Measurements from ENCODE around the gene SKI. TPM values are rescaled to one million over a fixed set of nuclear protein-coding genes. Genes with fewer than 3 reads are reported as not detected.

Gene SKI
- total and polyA plus RNA-seq, 9 of the 15 experiments (the other 6 are each of a cell fraction or from before 2014, with no cell fraction given) = 0.10 to 60.5 (median 4.6) TPM

- TF ChIP-seq CLOCK (CRISPR knock-in tag; IDR thresholded peaks at IDR 0.05; ENCODE audit: borderline replicate concordance) = no peak
- TF ChIP-seq CREM (IDR thresholded peaks at IDR 0.05; ENCODE audit: low read depth) = no peak
- no peak for TF ChIP-seq IRF2 (CRISPR knock-in tag; IDR thresholded peaks at IDR 0.05)
- TF ChIP-seq HMGN3 (IDR thresholded peaks at IDR 0.05; ENCODE audit: borderline replicate concordance, extremely low read depth, insufficient read length, low read depth, low read length) = no peak
- no peak for TF ChIP-seq MYBL2 (IDR thresholded peaks at IDR 0.05; ENCODE audit: low read depth)
- no peak for TF ChIP-seq MYBL2 (CRISPR knock-in tag; IDR thresholded peaks at IDR 0.05; ENCODE audit: borderline replicate concordance)
- TF ChIP-seq ZBTB34 (CRISPR knock-in tag; IDR thresholded peaks at IDR 0.05) = no peak
- TF ChIP-seq ZNF395 (CRISPR knock-in tag; IDR thresholded peaks at IDR 0.05) = no peak
- TF ChIP-seq ZNF584 (CRISPR knock-in tag; IDR thresholded peaks at IDR 0.05; ENCODE audit: low read depth) = no peak
- no peak for TF ChIP-seq TOE1 (IDR thresholded peaks at IDR 0.05; ENCODE audit: borderline replicate concordance)
- no peak for TF ChIP-seq TOE1 (CRISPR knock-in tag; IDR thresholded peaks at IDR 0.05; ENCODE audit: borderline replicate concordance, low read depth)
- no peak for TF ChIP-seq GTF2E2 (tag; IDR thresholded peaks at IDR 0.05)
- TF ChIP-seq IRF9 (tag; IDR thresholded peaks at IDR 0.05) = no peak
- TF ChIP-seq RFX1 (IDR thresholded peaks at IDR 0.05) = no peak
- TF ChIP-seq ZNF764 (CRISPR knock-in tag; IDR thresholded peaks at IDR 0.05; ENCODE audit: low read depth) = no peak
- TF ChIP-seq ETV5 (CRISPR knock-in tag; IDR thresholded peaks at IDR 0.05; ENCODE audit: low read depth) = no peak
- no peak for TF ChIP-seq POLR2AphosphoS5 (IDR thresholded peaks at IDR 0.05; ENCODE audit: control insufficient read depth, insufficient read depth, low read depth, low read length)
- TF ChIP-seq ZNF398 (CRISPR knock-in tag; IDR thresholded peaks at IDR 0.05) = no peak
These were observed 83.3 kb downstream of the SKI start (continued) for GRCh38 chr1:2311184-2312032.

Measured in K562 (cell line).